ENCODE results near the gene TAOK2. TPM values are rescaled to one million over a fixed set of nuclear protein-coding genes. Genes with fewer than 3 reads are reported as not detected.

Gene TAOK2
- total RNA-seq, 6 donors from 2014 or later: 70.2 to 195 (median 81.5) TPM

DNA sequence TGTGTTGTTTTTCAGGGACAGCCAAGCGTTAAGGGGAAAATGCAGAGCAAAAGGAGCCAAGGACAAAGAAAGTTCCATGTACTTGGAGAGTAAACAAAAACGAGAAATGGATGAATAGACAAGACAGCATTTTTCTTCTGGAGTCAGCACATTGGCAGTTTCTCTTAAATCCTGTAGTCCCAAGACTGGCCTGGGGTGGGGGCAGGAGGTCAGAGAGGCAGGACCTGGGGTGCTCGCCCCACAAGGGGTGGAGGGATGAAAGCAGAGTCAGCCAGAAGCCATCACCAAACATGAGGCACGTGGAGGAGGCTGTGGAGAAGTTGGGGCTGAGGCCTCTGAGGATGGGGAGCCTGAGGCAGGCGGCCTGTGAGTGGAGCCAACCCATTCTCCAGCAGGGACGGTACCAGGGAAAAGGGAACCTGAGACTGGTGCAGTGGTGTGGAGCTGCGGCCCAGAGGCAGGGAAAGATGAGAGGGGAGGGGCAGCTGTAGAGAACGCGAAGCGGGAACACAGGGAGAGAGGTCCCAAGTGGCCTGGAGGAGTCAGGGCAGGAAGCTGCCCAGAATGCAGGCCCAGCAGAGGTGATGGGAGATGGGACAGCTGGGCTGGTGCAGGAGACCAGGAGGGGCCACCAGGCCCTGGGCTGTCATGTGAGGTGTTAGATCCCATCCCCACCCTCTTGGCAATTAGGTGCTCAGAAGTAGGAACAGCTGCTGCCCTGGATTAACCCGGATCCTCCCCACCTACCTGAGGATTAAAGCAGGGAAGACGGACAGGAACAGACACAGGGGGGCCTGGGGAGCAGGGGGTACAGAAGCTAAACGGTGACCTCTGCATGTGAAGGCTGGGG is 54.1 kb downstream of the TAOK2 start:
- ATAC-seq (ENCODE audit: low FRiP score in 2 of 2): no peak
- Histone ChIP-seq H3K27me3 (peaks cover 0 to 31% (median 22%) of the 10 kb centered on the region in 4 donors), H3K4me1 (peaks cover 3 to 16% (median 7%) of the 10 kb centered on the region in 4 donors), H3K4me3 (no peak overlapping the region), H3K27ac (no peak overlapping the region), H3K9me3 (no peaks in the 10 kb centered on the region), H3K36me3 (no peaks in the 10 kb centered on the region)
- no peak for TF ChIP-seq EP300 (IDR thresholded peaks at IDR 0.05)
- no peak for TF ChIP-seq POLR2AphosphoS5 (IDR thresholded peaks at IDR 0.05)
- no peak for TF ChIP-seq POLR2A (IDR thresholded peaks at IDR 0.05)
- no peak for TF ChIP-seq CTCF (IDR thresholded peaks at IDR 0.05)
- 43 to 44% methylated on average over 12 of the region's 13 CpGs for WGBS, 2 donors
- DNase-seq: no peak

DNA sequence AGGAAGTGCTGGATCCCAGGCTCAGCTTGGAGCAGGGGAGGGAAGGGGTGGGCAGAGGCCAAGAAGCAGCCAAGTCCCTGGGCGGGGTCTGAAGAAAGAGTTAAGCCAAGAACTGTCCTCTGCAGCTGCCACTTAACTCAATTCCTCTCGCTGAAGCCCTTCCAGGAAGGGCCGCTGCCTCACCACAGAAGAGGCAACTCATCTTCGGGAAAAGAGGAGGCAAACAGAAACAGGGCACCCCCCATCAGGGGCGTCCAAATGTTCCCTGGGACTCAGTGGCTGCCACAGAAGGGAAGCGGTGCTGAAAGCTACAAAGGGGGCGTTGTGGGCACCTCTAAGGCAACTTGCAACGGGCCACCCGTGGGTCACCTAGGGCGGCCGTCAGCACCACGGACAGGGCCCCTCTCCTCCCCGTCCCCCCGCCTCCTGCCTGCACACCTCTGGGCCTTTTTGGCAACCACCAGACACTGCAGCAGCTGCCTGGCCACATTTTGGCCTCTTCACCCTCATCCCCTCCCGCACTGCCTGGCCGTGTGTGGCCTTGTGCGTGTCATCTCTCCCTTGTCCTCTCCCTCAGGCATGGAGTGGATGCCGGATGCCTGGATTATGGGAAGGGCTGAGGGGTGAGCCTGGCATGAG is 54.9 kb downstream of the TAOK2 start:
- Histone ChIP-seq H3K27me3 (peaks cover 0 to 38% (median 22%) of the 10 kb centered on the region in 4 donors), H3K36me3 (no peaks in the 10 kb centered on the region), H3K9me3 (no peaks in the 10 kb centered on the region), H3K4me1 (peaks cover 3 to 16% (median 7%) of the 10 kb centered on the region in 4 donors), H3K4me3 (no peak overlapping the region), H3K27ac (no peak overlapping the region)
- WGBS, 2 donors: 18 to 22% methylated on average over 13 to 16 of the region's 18 CpGs
- DNase-seq (peak in 1 of 2 donors; percentile 79), ATAC-seq (ENCODE audit: low FRiP score in 2 of 2) (peak in 1 of 2 donors; percentile 13)
- TF ChIP-seq POLR2AphosphoS5 (IDR thresholded peaks at IDR 0.05) (no peak), POLR2A (IDR thresholded peaks at IDR 0.05) (no peak), EP300 (IDR thresholded peaks at IDR 0.05) (no peak), CTCF (IDR thresholded peaks at IDR 0.05) (no peak)

DNA sequence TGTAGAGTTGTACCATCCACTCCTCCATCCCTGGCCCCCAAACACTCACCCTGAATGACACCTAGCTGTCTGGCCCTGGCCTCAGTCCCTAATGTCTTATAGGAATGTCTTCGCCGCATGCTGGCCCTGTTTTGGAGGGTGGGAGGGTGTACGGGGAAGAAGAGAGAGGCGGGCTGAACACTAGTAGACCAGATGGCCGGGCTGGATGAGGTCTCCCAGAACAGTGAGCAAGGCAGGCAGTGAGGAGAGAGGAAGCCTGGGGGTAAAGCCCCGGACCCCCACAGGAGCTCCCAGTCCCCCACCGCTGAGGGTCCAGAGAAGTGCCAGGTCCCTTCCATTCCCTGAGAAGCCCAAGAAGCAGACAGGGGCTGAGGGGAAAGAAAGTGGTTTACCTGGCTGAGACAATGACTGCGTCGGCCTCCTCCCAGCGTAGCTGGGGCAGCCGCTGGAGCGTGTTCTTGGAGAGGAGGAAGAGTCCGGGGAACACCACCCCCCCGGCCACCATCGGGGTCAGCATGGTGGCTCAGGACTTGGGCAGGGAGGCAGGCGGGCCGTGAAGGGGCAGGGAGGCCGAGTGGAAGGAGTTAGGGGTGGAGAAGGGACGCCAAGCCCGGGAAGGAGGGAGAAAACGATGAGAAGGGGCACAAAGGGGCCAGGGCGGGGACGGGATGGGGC is 56.5 kb downstream of the TAOK2 start:
- ATAC-seq (ENCODE audit: low FRiP score in 2 of 2) (no peak), DNase-seq (no peak)
- H3K4me1 ChIP-seq: peaks cover 3 to 16% (median 7%) of the 10 kb centered on the region in 4 donors
- no peak overlapping the region for H3K4me3 ChIP-seq
- WGBS, 2 donors: 22 to 27% methylated on average over 21 of the region's 23 CpGs
- no peak for TF ChIP-seq CTCF (IDR thresholded peaks at IDR 0.05)
- no peak for TF ChIP-seq EP300 (IDR thresholded peaks at IDR 0.05)
- no peak for TF ChIP-seq POLR2AphosphoS5 (IDR thresholded peaks at IDR 0.05)
- no peak for TF ChIP-seq POLR2A (IDR thresholded peaks at IDR 0.05)
- no peaks in the 10 kb centered on the region for H3K9me3 ChIP-seq
- no peaks in the 10 kb centered on the region for H3K36me3 ChIP-seq
- peaks cover 0 to 38% (median 22%) of the 10 kb centered on the region in 4 donors for H3K27me3 ChIP-seq
- H3K27ac ChIP-seq: no peak overlapping the region

DNA sequence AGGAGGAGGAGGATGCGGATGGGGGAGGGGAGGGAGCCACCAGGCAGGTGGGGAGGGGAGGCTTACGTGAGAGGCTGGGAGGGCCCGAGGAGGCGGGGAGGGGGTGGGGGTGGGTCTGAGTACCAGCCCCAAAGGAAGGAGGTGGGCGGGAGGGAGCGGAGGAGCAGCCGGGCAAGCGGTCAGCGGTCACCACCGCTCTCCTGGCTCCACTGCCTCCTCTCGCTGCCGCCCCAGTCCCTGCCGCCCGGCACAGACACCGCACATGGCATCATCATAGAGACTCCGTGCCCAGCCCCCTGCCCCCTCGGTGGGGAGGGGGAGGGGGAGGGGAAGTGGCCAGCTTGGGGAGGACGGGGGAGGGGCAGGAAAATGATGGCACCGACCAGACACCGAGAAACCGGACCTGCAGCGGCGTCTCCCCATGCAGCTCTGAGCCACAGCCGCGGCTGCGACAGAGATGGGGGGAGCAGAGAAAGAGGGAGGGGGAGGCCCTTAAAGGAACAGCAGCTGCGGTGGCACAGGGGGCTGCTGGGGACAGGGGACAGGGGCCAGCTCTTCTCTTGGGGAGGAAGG is 57.3 kb downstream of the TAOK2 start, which contains the start of gene TLCD3B:
TLCD3B (minus strand) TSS at position 431 of the 573 bp plus-strand sequence. CDS start 744 bp downstream, outside the sequence.
- DNase-seq (peak in 1 of 2 donors; percentile 75), ATAC-seq (ENCODE audit: low FRiP score in 2 of 2) (no peak)
- Histone ChIP-seq H3K27ac (no peak within 1 kb of the TSS), H3K27me3 (peaks cover 0 to 38% (median 22%) of the 10 kb centered on the region in 4 donors), H3K9me3 (no peaks in the 10 kb centered on the region), H3K36me3 (no peaks in the 10 kb centered on the region), H3K4me1 (peaks cover 3 to 16% (median 7%) of the 10 kb centered on the region in 4 donors), H3K4me3 (no peak within 1 kb of the TSS)
- TF ChIP-seq POLR2A (IDR thresholded peaks at IDR 0.05): no peak
- no peak for TF ChIP-seq EP300 (IDR thresholded peaks at IDR 0.05)
- TF ChIP-seq CTCF (IDR thresholded peaks at IDR 0.05): no peak
- TF ChIP-seq POLR2AphosphoS5 (IDR thresholded peaks at IDR 0.05): no peak
- WGBS, 2 donors: 0 to 2% methylated on average over 20 to 24 of the region's 27 CpGs
